Measurements from ENCODE around the gene TBX18. TPM values are rescaled to one million over a fixed set of nuclear protein-coding genes. Genes with fewer than 3 reads are reported as not detected.

Gene TBX18
- total and polyA plus RNA-seq, 2 of the 4 experiments (the other 2 are of a cell fraction): 0.86 to 1.3 TPM

DNA sequence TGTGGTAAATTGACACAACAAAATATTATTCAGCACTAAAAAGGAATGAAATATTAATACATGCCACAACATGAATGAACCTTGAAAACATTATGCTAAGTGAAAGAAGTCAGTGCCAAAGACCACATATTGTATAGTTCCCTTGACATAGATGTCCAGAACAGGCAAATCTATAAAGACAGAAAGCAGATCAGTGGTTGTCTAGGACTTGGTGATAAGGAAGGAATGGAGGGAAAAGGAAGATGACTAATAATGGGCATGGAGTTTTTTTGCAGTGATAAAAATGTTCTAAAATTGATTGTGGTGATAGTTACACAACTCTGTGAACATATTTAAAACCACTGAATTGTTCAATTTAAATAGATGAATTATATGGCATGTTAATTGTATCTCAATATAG lies 32.5 kb downstream of the TBX18 start:
- H3K27ac ChIP-seq (ENCODE audit: insufficient read depth, low read length): no peak overlapping the region
- no peak overlapping the region for H2BK20ac ChIP-seq (ENCODE audit: low read depth, low read length)
- H3K56ac ChIP-seq (ENCODE audit: extremely low read depth, insufficient read depth, low read length): no peak overlapping the region
- H2BK5ac ChIP-seq (ENCODE audit: low read depth, low read length, poor library complexity, severe bottlenecking): no peak overlapping the region
- no peak overlapping the region for H3K23ac ChIP-seq (ENCODE audit: low read depth, low read length)
- H3K4me2 ChIP-seq (ENCODE audit: low read depth, low read length): no peak overlapping the region
- H3K9me3 ChIP-seq (ENCODE audit: control insufficient read depth, insufficient read depth, low read length): no peaks in the 10 kb centered on the region
- H2AK5ac ChIP-seq (ENCODE audit: low read depth, low read length): no peak overlapping the region
- no peaks in the 10 kb centered on the region for H3K4me1 ChIP-seq (ENCODE audit: control insufficient read depth, insufficient read depth, low read length)
- H3K4me3 ChIP-seq (ENCODE audit: insufficient read depth, low read depth, low read length): no peak overlapping the region
- POLR2A ChIA-PET (ENCODE audit: unreplicated experiment): no interaction called here
- TF ChIP-seq MAZ (IDR thresholded peaks at IDR 0.05; ENCODE audit: borderline replicate concordance, low read depth, low read length) (no peak), CEBPB (IDR thresholded peaks at IDR 0.05; ENCODE audit: low read depth, low read length) (no peak), CHD1 (IDR thresholded peaks at IDR 0.05; ENCODE audit: low read depth, low read length) (no peak), MXI1 (IDR thresholded peaks at IDR 0.05; ENCODE audit: borderline replicate concordance, low read depth, low read length) (no peak), BHLHE40 (IDR thresholded peaks at IDR 0.05; ENCODE audit: low read depth, low read length) (no peak), POLR2A (IDR thresholded peaks at IDR 0.05; ENCODE audit: low read depth, low read length) (no peak)
- TF ChIP-seq, protein P1, sequence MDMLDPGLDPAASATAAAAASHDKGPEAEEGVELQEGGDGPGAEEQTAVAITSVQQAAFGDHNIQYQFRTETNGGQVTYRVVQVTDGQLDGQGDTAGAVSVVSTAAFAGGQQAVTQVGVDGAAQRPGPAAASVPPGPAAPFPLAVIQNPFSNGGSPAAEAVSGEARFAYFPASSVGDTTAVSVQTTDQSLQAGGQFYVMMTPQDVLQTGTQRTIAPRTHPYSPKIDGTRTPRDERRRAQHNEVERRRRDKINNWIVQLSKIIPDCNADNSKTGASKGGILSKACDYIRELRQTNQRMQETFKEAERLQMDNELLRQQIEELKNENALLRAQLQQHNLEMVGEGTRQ (IDR thresholded peaks at IDR 0.05; ENCODE audit: low read depth, low read length): no peak
- TF ChIP-seq, protein P2, sequence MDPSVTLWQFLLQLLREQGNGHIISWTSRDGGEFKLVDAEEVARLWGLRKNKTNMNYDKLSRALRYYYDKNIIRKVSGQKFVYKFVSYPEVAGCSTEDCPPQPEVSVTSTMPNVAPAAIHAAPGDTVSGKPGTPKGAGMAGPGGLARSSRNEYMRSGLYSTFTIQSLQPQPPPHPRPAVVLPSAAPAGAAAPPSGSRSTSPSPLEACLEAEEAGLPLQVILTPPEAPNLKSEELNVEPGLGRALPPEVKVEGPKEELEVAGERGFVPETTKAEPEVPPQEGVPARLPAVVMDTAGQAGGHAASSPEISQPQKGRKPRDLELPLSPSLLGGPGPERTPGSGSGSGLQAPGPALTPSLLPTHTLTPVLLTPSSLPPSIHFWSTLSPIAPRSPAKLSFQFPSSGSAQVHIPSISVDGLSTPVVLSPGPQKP (IDR thresholded peaks at IDR 0.05; ENCODE audit: borderline replicate concordance, low read depth, low read length): no peak
- H4K8ac ChIP-seq (ENCODE audit: low read depth in 2 of 2, low read length in 2 of 2): no peak overlapping the region
- in situ Hi-C loops (cut with MboI; ENCODE audit: low sequenced_read_pairs) (no loop called here), intact Hi-C loops (cut with micrococcal nuclease) (no loop called here), dilution Hi-C loops (cut with HindIII; ENCODE audit: low sequenced_read_pairs, unreplicated experiment) (no loop called here)
- no peak overlapping the region for H2AFZ ChIP-seq (replicated peaks; ENCODE audit: low read length, poor library complexity)
- DNase-seq: no peak
- H2BK15ac ChIP-seq (ENCODE audit: low read depth, low read length): no peak overlapping the region
- no peak overlapping the region for H2AK9ac ChIP-seq (replicated peaks; ENCODE audit: low read depth, low read length, poor library complexity)
- H4K91ac ChIP-seq (ENCODE audit: insufficient read depth, low read depth, low read length): no peak overlapping the region
- H3K79me1 ChIP-seq (ENCODE audit: low read depth in 1 of 2, low read length in 2 of 2): no peaks in the 10 kb centered on the region
- BruUV-seq (replicated peaks): no TSS peak
- H3K4ac ChIP-seq (ENCODE audit: low read depth, low read length): no peak overlapping the region
- no peaks in the 10 kb centered on the region for H3K27me3 ChIP-seq (ENCODE audit: control insufficient read depth, insufficient read depth, low read length)
- no peak overlapping the region for H3K14ac ChIP-seq (replicated peaks; ENCODE audit: low read depth, low read length)
- no peak overlapping the region for H3K18ac ChIP-seq (ENCODE audit: low read depth, low read length)
- CTCF ChIA-PET: no interaction called here
- H3K9me1 ChIP-seq (ENCODE audit: insufficient read depth, low read length): no peaks in the 10 kb centered on the region
- no peaks in the 10 kb centered on the region for H3K36me3 ChIP-seq (ENCODE audit: control insufficient read depth, insufficient read depth, low read length)
- no peak overlapping the region for H2BK120ac ChIP-seq (ENCODE audit: low read depth, low read length)
- no peak for ATAC-seq (ENCODE audit: low read depth)
- H4K5ac ChIP-seq (ENCODE audit: low read depth, low read length): no peak overlapping the region
- no peak overlapping the region for H3K9ac ChIP-seq (ENCODE audit: low read depth, low read length)
- H4K20me1 ChIP-seq (ENCODE audit: insufficient read depth, low read length): no peaks in the 10 kb centered on the region
